Measurements from ENCODE around the gene BNIP3. TPM values are rescaled to one million over a fixed set of nuclear protein-coding genes. Genes with fewer than 3 reads are reported as not detected.
A peak's percentile ranks its signal among the peaks of the same experiment; 100 is the strongest.

BNIP3 gene
- total and polyA plus RNA-seq, 2 of the 13 experiments (the other 11 are each of a cell fraction or from before 2014, with no cell fraction given), result 73.7 to 223 TPM

DNA sequence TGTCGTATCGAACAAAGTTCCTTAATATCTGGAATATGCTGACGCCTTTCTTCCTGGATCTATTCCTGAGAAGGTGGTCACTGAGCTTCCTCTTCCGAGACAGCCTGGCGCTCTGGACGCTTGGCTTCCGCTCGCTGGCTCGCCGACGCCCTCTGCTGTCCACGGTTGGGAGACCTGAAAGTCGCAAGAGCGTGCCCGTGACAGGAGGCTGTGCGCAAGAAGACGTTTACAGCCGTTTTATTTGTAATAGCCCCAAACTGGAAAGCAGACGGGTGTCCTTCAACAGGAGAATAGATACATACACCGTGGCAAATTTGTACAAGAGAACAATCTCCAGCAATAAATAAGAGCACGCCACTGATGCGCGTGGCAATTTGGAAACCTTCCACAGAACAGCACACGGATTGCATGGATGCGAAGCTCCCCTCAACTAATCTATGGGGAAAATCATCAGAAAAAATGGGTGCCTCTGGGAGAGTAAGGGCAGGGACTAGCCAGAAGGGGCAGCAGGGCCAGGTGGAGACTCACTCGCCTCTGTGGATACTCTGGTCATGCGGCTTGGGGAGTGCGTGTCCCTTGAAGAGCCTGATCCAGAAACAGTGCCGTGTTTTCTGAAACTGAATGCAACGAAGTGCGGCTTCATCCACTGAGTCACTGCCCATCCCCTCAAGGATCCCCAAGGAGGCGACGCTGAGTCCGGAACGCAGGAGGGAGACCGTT, 41.5 kb upstream of the BNIP3 start (continued):
- TF ChIP-seq JUN (CRISPR knock-in tag; IDR thresholded peaks at IDR 0.05) (no peak), FLYWCH1 (CRISPR knock-in tag; IDR thresholded peaks at IDR 0.05) (no peak), NFYB (CRISPR knock-in tag; IDR thresholded peaks at IDR 0.05) (no peak), RNF2 (conservative IDR thresholded peaks at IDR 0.05; ENCODE audit: low read depth) (no peak), MEIS1 (CRISPR knock-in tag; IDR thresholded peaks at IDR 0.05; ENCODE audit: borderline replicate concordance) (no peak), SP140L (CRISPR knock-in tag; IDR thresholded peaks at IDR 0.05; ENCODE audit: borderline replicate concordance) (no peak), ZNF652 (CRISPR knock-in tag; IDR thresholded peaks at IDR 0.05; ENCODE audit: borderline replicate concordance, low read depth) (no peak), AGO1 (IDR thresholded peaks at IDR 0.05; ENCODE audit: low read depth, low read length, poor library complexity, severe bottlenecking) (no peak), DR1 (CRISPR knock-in tag; IDR thresholded peaks at IDR 0.05) (no peak), ZNF10 (CRISPR knock-in tag; IDR thresholded peaks at IDR 0.05; ENCODE audit: borderline replicate concordance, low read depth) (no peak), MAZ (IDR thresholded peaks at IDR 0.05; ENCODE audit: borderline replicate concordance, low read depth, low read length) (no peak), MAZ (CRISPR knock-in tag; IDR thresholded peaks at IDR 0.05; ENCODE audit: low read depth) (peak; percentile 50), ZNF251 (CRISPR knock-in tag; IDR thresholded peaks at IDR 0.05) (no peak), MIXL1 (CRISPR knock-in tag; IDR thresholded peaks at IDR 0.05) (0 out of 2 replicates have a peak, but pooled peaks have one; percentile 25)
- TF ChIP-seq, protein P1, sequence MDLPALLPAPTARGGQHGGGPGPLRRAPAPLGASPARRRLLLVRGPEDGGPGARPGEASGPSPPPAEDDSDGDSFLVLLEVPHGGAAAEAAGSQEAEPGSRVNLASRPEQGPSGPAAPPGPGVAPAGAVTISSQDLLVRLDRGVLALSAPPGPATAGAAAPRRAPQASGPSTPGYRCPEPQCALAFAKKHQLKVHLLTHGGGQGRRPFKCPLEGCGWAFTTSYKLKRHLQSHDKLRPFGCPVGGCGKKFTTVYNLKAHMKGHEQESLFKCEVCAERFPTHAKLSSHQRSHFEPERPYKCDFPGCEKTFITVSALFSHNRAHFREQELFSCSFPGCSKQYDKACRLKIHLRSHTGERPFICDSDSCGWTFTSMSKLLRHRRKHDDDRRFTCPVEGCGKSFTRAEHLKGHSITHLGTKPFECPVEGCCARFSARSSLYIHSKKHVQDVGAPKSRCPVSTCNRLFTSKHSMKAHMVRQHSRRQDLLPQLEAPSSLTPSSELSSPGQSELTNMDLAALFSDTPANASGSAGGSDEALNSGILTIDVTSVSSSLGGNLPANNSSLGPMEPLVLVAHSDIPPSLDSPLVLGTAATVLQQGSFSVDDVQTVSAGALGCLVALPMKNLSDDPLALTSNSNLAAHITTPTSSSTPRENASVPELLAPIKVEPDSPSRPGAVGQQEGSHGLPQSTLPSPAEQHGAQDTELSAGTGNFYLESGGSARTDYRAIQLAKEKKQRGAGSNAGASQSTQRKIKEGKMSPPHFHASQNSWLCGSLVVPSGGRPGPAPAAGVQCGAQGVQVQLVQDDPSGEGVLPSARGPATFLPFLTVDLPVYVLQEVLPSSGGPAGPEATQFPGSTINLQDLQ (CRISPR knock-in tag; IDR thresholded peaks at IDR 0.05), result no peak
- TF ChIP-seq, protein P2, sequence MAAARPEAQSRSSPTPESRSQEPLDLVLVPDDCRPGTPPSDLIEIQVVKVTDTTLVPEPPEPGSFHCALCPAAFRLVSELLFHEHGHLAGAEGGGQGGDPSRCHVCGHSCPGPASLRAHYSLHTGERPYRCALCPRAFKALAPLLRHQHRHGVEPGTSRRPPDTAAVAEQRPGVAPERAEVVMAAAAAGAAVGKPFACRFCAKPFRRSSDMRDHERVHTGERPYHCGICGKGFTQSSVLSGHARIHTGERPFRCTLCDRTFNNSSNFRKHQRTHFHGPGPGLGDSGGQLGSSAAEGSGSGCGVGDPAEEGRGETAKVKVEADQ (CRISPR knock-in tag; IDR thresholded peaks at IDR 0.05; ENCODE audit: borderline replicate concordance), result no peak
- TF ChIP-seq, protein P3, sequence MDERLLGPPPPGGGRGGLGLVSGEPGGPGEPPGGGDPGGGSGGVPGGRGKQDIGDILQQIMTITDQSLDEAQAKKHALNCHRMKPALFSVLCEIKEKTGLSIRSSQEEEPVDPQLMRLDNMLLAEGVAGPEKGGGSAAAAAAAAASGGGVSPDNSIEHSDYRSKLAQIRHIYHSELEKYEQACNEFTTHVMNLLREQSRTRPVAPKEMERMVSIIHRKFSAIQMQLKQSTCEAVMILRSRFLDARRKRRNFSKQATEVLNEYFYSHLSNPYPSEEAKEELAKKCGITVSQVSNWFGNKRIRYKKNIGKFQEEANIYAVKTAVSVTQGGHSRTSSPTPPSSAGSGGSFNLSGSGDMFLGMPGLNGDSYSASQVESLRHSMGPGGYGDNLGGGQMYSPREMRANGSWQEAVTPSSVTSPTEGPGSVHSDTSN (CRISPR knock-in tag; IDR thresholded peaks at IDR 0.05), result no peak
- TF ChIP-seq, protein P4, sequence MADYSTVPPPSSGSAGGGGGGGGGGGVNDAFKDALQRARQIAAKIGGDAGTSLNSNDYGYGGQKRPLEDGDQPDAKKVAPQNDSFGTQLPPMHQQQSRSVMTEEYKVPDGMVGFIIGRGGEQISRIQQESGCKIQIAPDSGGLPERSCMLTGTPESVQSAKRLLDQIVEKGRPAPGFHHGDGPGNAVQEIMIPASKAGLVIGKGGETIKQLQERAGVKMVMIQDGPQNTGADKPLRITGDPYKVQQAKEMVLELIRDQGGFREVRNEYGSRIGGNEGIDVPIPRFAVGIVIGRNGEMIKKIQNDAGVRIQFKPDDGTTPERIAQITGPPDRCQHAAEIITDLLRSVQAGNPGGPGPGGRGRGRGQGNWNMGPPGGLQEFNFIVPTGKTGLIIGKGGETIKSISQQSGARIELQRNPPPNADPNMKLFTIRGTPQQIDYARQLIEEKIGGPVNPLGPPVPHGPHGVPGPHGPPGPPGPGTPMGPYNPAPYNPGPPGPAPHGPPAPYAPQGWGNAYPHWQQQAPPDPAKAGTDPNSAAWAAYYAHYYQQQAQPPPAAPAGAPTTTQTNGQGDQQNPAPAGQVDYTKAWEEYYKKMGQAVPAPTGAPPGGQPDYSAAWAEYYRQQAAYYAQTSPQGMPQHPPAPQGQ (CRISPR knock-in tag; IDR thresholded peaks at IDR 0.05; ENCODE audit: borderline replicate concordance), result no peak
- TF ChIP-seq, protein P5, sequence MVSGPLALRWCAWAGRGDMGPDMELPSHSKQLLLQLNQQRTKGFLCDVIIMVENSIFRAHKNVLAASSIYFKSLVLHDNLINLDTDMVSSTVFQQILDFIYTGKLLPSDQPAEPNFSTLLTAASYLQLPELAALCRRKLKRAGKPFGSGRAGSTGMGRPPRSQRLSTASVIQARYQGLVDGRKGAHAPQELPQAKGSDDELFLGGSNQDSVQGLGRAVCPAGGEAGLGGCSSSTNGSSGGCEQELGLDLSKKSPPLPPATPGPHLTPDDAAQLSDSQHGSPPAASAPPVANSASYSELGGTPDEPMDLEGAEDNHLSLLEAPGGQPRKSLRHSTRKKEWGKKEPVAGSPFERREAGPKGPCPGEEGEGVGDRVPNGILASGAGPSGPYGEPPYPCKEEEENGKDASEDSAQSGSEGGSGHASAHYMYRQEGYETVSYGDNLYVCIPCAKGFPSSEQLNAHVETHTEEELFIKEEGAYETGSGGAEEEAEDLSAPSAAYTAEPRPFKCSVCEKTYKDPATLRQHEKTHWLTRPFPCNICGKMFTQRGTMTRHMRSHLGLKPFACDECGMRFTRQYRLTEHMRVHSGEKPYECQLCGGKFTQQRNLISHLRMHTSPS (CRISPR knock-in tag; IDR thresholded peaks at IDR 0.05; ENCODE audit: low read depth), result no peak
- TF ChIP-seq, protein P6, sequence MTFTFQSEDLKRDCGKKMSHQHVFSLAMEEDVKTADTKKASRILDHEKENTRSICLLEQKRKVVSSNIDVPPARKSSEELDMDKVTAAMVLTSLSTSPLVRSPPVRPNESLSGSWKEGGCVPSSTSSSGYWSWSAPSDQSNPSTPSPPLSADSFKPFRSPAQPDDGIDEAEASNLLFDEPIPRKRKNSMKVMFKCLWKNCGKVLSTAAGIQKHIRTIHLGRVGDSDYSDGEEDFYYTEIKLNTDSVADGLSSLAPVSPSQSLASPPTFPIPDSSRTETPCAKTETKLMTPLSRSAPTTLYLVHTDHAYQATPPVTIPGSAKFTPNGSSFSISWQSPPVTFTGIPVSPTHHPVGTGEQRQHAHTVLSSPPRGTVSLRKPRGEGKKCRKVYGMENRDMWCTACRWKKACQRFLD (CRISPR knock-in tag; IDR thresholded peaks at IDR 0.05; ENCODE audit: borderline replicate concordance), result no peak

Data from HepG2 (cell line).